Prostate gland (tissue), 2 donors: Measurements from ENCODE around the gene UPK3B. TPM values are rescaled to one million over a fixed set of nuclear protein-coding genes. Genes with fewer than 3 reads are reported as not detected.
"Not testable (repeated sequence)": the region's sequence is repeated elsewhere in the genome, so short reads cannot be mapped to it uniquely, and the experiment has no call there.

ENCODE experiments used
- DNase-seq: peaks from one replicate; pipeline ENCODE4 v3.0.0-alpha.2; 2019; ENCODE audit warnings: low spot score
- H3K27ac ChIP-seq, 2 donors: fragments of 200-600 bp; sonication (generic); 2 replicates each; pipeline ENCODE4 v1.5.1; 2017 to 2019
- H3K27me3 ChIP-seq: fragments of 200-600 bp; sonication (generic); replicated peaks from 2 replicates; pipeline ENCODE4 v1.5.1; 2019; ENCODE audit not compliant: insufficient read depth
- H3K36me3 ChIP-seq, 2 donors: fragments of 200-600 bp; sonication (generic); 1 replicate in 1 of 2; 2 replicates in 1 of 2; pipeline versions ENCODE4 v1.5.1 to v1.8.1; 2017 to 2019
- H3K4me1 ChIP-seq: fragments of 200-600 bp; sonication (generic); replicated peaks from 2 replicates; pipeline ENCODE4 v1.5.1; 2019
- H3K4me3 ChIP-seq, 2 donors: fragments of 200-600 bp; sonication (generic); 2 replicates each; pipeline ENCODE4 v1.5.1; 2017 to 2019
- H3K9me3 ChIP-seq: fragments of 200-600 bp; sonication (generic); 2 replicates; pipeline ENCODE4 v1.5.1; 2017
- POLR2A ChIP-seq: fragments of 450-650 bp; IDR thresholded peaks from one replicate; pipeline ENCODE4 v1.6.1; 2016; ENCODE audit warnings: antibody characterized with exemption, mild to moderate bottlenecking
- POLR2AphosphoS5 ChIP-seq: sonication (generic); formaldehyde crosslinking; IDR thresholded peaks from one replicate; pipeline ENCODE4 v1.6.1; 2017; ENCODE audit warnings: antibody characterized with exemption
- WGBS: methylation state at CpG from one replicate; pipeline ENCODE4 v1.1.5; 2018; 5-methylcytosine and 5-hydroxymethylcytosine counted together
- intact Hi-C: fragments of 100-400 bp; cut with DNase I; formaldehyde crosslinking; loops from one replicate; pipeline ENCODE4 v1.14.2; 2022
- total RNA-seq, 2 donors: library from RNA; depleted of rRNA; stranded (reverse); fragments of >200 nt; gene quantifications; one replicate each; pipeline ENCODE4 v1.1.0, GENCODE V29; 2016
- TF ChIP-seq, protein P1 (sequence below), 4 experiments: fragments of 200-600 bp in 2 of 4; fragments of 450-650 bp in 2 of 4; sonication (generic) in 2 of 4; IDR thresholded peaks; 1 replicate in 3 of 4; 2 replicates in 1 of 4; pipeline ENCODE4 v1.5.1; 2016 to 2019; ENCODE audit warnings: antibody characterized with exemption in 4 of 4, mild to moderate bottlenecking in 2 of 4, moderate library complexity in 2 of 4

Gene UPK3B
- total RNA-seq, 2 donors from 2014 or later, result 6.6 to 13.5 TPM

DNA sequence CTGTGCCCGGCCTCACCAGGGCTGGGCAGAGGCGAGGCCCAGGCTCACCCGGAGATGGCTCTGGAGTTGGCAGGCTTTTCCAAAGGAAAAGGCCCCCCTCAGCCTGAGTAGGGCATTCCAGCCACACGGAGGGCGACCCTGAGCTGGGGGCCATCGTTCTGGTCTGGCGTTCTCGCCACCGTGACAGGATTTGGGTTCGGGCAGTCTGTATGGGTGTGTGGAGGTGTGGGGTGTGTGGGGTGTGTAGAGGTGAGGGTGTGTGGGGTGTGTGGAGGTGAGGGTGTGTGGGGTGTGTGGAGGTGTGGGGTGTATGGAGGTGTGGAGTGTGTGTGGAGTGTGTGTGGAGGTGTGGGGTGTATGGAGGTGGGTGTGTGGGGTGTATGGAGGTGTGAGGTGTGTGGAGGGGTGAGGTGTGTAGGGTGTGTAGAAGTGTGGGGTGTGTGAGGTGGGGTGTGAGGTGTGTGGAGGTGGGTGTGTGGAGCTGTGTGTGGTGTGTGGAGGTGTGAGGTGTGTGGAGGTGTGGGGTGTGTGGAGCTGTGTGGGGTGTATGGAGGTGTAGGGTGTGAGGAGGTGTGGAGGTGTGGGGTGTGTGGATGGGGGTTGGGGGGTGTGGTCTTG is 11.7 kb upstream of the UPK3B start:
- H3K36me3 ChIP-seq, H3K27me3 ChIP-seq, H3K4me3 ChIP-seq, H3K27ac ChIP-seq, H3K9me3 ChIP-seq, H3K4me1 ChIP-seq, DNase-seq, intact Hi-C loops: not testable (repeated sequence)
- WGBS, result 82% methylated on average over 9 of the region's 10 CpGs

DNA sequence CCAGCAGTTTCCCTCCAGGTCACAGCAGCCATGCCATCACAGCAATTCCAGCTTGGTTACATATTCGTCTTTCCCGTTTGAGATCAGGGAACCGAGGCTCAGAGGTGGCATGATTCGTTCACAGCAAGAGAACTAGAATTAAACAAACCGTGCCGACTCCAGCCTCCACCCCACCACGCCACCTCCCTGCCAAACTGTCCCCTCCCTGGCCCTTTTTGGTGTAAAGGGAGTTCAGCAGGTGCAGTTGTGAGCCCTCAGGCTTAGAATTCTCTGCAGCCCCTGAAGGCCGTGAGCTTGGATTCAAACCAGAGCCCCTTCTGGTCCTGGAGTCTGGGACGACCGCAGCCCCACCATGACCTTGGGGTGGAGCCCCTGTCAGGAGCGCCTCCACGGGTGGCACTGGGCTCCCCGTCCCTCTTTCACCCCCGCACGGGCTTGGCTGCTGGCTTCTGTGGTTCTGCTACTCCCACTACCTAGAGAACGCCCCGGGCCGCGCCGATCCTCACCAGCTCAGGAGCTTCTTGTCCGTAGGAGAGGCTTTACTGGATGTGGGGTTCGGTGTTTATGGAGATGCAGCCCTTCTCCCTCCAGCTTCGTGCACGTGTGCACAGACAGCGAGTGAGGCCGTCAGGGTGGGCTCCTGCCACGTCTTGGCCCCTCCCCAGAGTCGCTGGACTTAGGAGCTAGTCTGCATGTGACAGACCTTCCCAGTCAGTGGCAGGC is 11.0 kb upstream of the UPK3B start:
- intact Hi-C loops, H3K9me3 ChIP-seq, H3K27me3 ChIP-seq, DNase-seq, H3K4me1 ChIP-seq, H3K27ac ChIP-seq, H3K36me3 ChIP-seq, H3K4me3 ChIP-seq: not testable (repeated sequence)
- WGBS, result 65% methylated on average over 12 of the region's 28 CpGs

DNA sequence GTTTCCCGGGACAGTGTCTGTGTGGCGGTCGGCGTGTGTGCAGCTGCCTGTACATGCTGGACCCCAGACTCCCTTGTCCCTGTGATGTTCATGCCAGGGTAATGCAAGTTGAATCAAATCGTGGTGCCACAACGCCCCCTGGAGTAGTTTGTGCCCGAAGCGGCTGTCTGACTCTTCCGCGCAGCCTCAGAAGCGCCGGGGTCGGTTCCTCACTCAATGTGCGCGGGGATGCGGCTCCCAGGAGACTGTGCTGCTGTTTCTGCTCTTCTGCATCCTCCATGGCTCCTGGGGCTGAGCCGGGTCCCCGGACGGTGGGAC is 10.5 kb upstream of the UPK3B start:
- H3K4me1 ChIP-seq, H3K4me3 ChIP-seq, intact Hi-C loops, DNase-seq, H3K9me3 ChIP-seq, H3K27me3 ChIP-seq, H3K27ac ChIP-seq, H3K36me3 ChIP-seq: not testable (repeated sequence)
- WGBS, result no CpG with 5 or more reads among the region's 19 CpGs

DNA sequence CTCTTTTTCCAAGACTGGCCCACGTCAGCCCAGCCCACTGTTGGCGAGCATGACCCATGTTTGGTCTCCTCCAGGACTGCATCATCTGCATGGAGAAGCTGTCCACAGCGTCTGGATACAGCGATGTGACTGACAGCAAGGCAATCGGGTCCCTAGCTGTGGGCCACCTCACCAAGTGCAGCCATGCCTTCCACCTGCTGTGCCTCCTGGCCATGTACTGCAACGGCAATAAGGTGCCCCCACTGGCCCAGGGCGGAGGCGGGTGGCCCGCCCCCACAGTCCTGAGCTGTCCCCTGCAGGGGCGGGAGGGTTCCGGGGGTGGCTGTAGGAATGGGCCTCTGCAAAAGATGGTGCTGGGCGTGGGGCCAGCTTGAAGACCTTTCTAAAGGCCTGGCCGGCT is 8.1 kb upstream of the UPK3B start:
- 77% methylated on average over 13 of the region's 13 CpGs for WGBS
- H3K9me3 ChIP-seq, H3K4me1 ChIP-seq, H3K27ac ChIP-seq, H3K27me3 ChIP-seq, intact Hi-C loops, H3K36me3 ChIP-seq, H3K4me3 ChIP-seq, DNase-seq: not testable (repeated sequence)

DNA sequence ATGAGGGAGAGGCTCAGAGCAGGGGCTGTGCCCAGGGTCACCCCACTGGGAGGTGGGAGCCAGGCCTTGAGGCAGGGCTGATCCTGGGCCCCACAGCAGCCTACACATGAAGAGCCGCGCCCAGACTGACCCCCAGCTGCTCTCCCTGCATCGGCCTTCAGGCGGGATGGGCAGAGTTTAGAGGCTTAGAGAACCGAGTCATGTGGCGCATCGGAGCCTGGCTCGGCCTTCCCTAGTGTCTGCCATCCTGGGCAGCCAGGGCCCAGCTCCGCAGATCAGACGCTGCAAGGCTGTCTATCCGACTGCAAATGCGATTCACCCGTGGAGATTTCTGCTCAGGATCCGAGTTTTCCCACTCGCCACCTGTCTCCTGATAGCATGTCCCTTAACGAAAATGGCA is 7.5 kb upstream of the UPK3B start:
- H3K4me1 ChIP-seq, H3K36me3 ChIP-seq, H3K27ac ChIP-seq, DNase-seq, H3K4me3 ChIP-seq, intact Hi-C loops, H3K9me3 ChIP-seq, H3K27me3 ChIP-seq: not testable (repeated sequence)
- over 99% methylated on average over 12 of the region's 16 CpGs for WGBS

DNA sequence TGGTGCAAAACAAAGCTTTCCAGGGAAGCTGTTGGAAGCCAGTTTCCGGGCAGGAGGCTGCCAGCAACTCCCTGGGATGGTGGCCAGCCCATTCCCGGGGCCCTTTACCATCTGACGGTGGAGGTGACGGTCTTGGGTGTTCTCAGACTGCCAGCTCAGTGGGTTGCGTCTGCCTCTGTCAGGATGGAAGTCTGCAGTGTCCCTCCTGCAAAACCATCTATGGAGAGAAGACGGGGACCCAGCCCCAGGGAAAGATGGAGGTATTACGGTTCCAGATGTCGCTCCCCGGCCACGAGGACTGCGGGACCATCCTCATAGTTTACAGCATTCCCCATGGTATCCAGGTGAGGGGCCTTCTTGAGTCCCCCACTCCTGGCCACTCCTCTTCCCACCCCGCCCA is 7.1 kb upstream of the UPK3B start:
- H3K9me3 ChIP-seq, H3K4me3 ChIP-seq, H3K27me3 ChIP-seq, intact Hi-C loops, DNase-seq, H3K27ac ChIP-seq, H3K36me3 ChIP-seq, H3K4me1 ChIP-seq: not testable (repeated sequence)
- 93% methylated on average over 3 of the region's 12 CpGs for WGBS

DNA sequence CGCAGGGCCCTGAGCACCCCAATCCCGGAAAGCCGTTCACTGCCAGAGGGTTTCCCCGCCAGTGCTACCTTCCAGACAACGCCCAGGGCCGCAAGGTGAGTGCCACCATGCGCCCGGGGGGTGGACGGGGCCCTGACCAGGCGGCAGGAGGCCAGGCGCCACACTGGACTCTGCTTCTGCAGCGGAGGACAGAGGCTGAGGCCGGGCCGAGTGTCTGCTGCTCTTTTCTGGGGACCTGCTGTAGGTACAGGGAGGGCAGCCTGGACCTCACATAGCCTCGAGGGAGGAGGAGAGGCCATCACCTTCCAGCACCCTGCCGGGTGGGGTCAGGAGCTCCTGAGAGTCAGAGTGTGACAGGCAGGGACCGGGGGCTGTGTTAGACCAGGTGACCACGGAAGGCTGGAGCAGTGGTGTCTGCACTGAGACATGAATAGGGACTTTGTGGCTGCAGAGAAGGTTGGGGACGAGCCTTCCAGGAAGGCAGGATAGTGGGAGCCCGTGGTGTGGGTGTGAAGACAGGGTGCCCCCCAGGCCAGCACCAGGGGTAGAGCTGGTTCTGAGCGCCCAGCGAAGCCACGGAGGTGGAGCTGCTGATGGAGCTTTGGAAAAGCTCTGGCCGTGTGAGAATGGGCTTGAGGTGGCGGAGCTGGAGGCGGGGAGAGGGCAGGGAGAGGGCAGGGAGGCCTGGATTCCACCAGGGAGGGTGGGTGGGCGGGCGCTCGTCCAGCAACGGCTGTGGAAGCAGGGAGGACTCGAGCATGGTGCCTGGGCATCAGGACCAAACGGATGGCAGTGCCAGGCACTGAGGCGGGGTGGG is 5.8 kb upstream of the UPK3B start:
- intact Hi-C loops, H3K27me3 ChIP-seq, H3K27ac ChIP-seq, H3K4me1 ChIP-seq, DNase-seq, H3K9me3 ChIP-seq, H3K36me3 ChIP-seq, H3K4me3 ChIP-seq: not testable (repeated sequence)
- WGBS, result 77% methylated on average over 17 of the region's 33 CpGs

DNA sequence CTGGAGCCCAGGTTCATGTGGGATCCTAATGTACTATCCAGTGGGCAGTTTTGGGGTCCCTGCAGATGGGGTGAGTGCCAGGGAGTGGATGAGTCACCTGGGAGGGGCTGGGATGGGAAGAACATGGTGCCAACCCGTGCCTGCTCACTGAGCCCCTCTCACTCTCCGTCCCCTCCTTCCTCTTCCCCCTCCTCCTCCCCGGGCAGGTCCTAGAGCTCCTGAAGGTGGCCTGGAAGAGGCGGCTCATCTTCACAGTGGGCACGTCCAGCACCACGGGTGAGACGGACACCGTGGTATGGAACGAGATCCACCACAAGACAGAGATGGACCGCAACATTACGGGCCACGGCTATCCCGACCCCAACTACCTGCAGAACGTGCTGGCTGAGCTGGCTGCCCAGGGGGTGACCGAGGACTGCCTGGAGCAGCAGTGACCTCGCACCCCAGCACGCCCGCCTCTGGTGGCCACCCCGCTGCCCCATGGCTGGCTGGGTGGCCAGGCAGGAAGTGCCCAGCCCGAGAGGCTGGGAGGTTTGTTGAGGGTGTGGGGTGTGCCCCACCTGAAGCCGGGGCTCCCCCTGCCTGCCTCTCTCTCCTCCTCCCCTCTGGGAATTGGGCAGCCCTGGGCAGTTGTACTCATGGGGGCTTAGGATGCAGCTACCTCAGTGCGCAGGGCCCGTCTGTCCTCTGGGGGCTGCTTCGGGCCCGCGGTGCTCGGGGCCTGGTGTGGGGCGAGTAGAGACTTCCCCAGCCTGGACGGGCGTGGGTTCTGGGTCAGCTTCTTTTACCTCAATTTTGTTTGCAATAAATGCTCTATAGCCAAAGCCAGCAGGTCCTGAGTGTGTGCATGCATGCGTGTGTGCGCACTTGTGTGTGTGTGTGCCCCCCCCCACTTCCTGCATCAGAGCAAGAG is 4.9 kb upstream of the UPK3B start:
- Histone ChIP-seq H3K9me3 (no peaks in the 10 kb centered on the region), H3K27me3 (no peaks in the 10 kb centered on the region), H3K27ac (no peak overlapping the region), H3K36me3 (peaks cover 0 to 3% of the 10 kb centered on the region in 2 donors), H3K4me3 (no peak overlapping the region), H3K4me1 (no peaks in the 10 kb centered on the region)
- intact Hi-C loops, result no loop called here
- no peak for TF ChIP-seq POLR2A
- TF ChIP-seq, protein P1, sequence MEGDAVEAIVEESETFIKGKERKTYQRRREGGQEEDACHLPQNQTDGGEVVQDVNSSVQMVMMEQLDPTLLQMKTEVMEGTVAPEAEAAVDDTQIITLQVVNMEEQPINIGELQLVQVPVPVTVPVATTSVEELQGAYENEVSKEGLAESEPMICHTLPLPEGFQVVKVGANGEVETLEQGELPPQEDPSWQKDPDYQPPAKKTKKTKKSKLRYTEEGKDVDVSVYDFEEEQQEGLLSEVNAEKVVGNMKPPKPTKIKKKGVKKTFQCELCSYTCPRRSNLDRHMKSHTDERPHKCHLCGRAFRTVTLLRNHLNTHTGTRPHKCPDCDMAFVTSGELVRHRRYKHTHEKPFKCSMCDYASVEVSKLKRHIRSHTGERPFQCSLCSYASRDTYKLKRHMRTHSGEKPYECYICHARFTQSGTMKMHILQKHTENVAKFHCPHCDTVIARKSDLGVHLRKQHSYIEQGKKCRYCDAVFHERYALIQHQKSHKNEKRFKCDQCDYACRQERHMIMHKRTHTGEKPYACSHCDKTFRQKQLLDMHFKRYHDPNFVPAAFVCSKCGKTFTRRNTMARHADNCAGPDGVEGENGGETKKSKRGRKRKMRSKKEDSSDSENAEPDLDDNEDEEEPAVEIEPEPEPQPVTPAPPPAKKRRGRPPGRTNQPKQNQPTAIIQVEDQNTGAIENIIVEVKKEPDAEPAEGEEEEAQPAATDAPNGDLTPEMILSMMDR (IDR thresholded peaks at IDR 0.05), result no peak
- no peak for TF ChIP-seq POLR2AphosphoS5
- WGBS, result 88% methylated on average over 25 of the region's 32 CpGs
- DNase-seq, result no peak
